H9 (cell line): ENCODE results near the gene DFFB. TPM values are rescaled to one million over a fixed set of nuclear protein-coding genes. Genes with fewer than 3 reads are reported as not detected.
A peak's percentile ranks its signal among the peaks of the same experiment; 100 is the strongest.

Experiments
- DNase-seq: peaks from one replicate; pipeline ENCODE4 v3.0.0-alpha.2; 2017
- H2AFZ ChIP-seq: one replicate; pipeline ENCODE4 v1.6.1; 2013; ENCODE audit warnings: mild to moderate bottlenecking, low read length, control low read depth, moderate library complexity
- H2AK5ac ChIP-seq: 2 replicates; pipeline ENCODE4 v1.6.1; 2013; ENCODE audit warnings: low read length, control low read depth, mixed read lengths; ENCODE audit not compliant: insufficient read length
- H2BK120ac ChIP-seq: one replicate; pipeline ENCODE4 v1.6.1; 2013; ENCODE audit warnings: low read depth, mild to moderate bottlenecking, low read length, control low read depth, inconsistent platforms; ENCODE audit not compliant: poor library complexity, severe bottlenecking
- H2BK12ac ChIP-seq: 2 replicates; pipeline ENCODE4 v1.6.1; 2013; ENCODE audit warnings: low read length, control low read depth, mixed read lengths, low read depth; ENCODE audit not compliant: insufficient read length
- H2BK15ac ChIP-seq: 2 replicates; pipeline ENCODE4 v1.6.1; 2013; ENCODE audit warnings: low read depth, low read length, control low read depth
- H2BK20ac ChIP-seq: one replicate; pipeline ENCODE4 v1.6.1; 2013; ENCODE audit warnings: low read depth, mild to moderate bottlenecking, low read length, control low read depth, inconsistent platforms; ENCODE audit not compliant: poor library complexity, severe bottlenecking
- H2BK5ac ChIP-seq: 2 replicates; pipeline ENCODE4 v1.6.1; 2013; ENCODE audit warnings: low read length, control low read depth, mixed read lengths; ENCODE audit not compliant: insufficient read length
- H3K14ac ChIP-seq: 2 replicates; pipeline ENCODE4 v1.6.1; 2013; ENCODE audit warnings: low read length, control low read depth; ENCODE audit not compliant: insufficient read depth
- H3K18ac ChIP-seq: 2 replicates; pipeline ENCODE4 v1.6.1; 2013; ENCODE audit warnings: low read depth, mild to moderate bottlenecking, mixed read lengths, low read length, control low read depth; ENCODE audit not compliant: insufficient read length
- H3K23ac ChIP-seq: 2 replicates; pipeline ENCODE4 v1.6.1; 2013; ENCODE audit warnings: low read length, control low read depth, mixed read lengths, low read depth; ENCODE audit not compliant: insufficient read length
- H3K23me2 ChIP-seq: 2 replicates; pipeline ENCODE4 v1.6.1; 2013; ENCODE audit warnings: low read depth, mild to moderate bottlenecking, mixed read lengths, low read length, control low read depth; ENCODE audit not compliant: insufficient read length, poor library complexity, severe bottlenecking
- H3K27ac ChIP-seq: 2 replicates; pipeline ENCODE4 v1.5.1; 2013; ENCODE audit warnings: low read length, control low read depth, mixed read lengths, low read depth; ENCODE audit not compliant: insufficient read length
- H3K27me3 ChIP-seq: 2 replicates; pipeline ENCODE4 v1.6.1; 2013; ENCODE audit warnings: low read length, control low read depth, inconsistent platforms; ENCODE audit not compliant: insufficient read depth
- H3K4ac ChIP-seq: 2 replicates; pipeline ENCODE4 v1.6.1; 2013; ENCODE audit warnings: low read depth, mild to moderate bottlenecking, control low read depth, inconsistent platforms, low read length, moderate library complexity
- H3K4me1 ChIP-seq: 2 replicates; pipeline ENCODE4 v1.6.1; 2013; ENCODE audit warnings: low read length, control low read depth, inconsistent platforms; ENCODE audit not compliant: insufficient read depth
- H3K4me2 ChIP-seq: 2 replicates; pipeline ENCODE4 v1.6.1; 2013; ENCODE audit warnings: low read length, control low read depth, mixed read lengths; ENCODE audit not compliant: insufficient read length, insufficient read depth
- H3K56ac ChIP-seq: 2 replicates; pipeline ENCODE4 v1.6.1; 2013; ENCODE audit warnings: low read depth, mild to moderate bottlenecking, mixed read lengths, low read length, control low read depth; ENCODE audit not compliant: insufficient read length
- H3K79me1 ChIP-seq: 2 replicates; pipeline ENCODE4 v1.6.1; 2013; ENCODE audit warnings: low read depth, mild to moderate bottlenecking, moderate library complexity, low read length, control low read depth, inconsistent platforms; ENCODE audit not compliant: insufficient read depth, poor library complexity, severe bottlenecking
- H3K79me2 ChIP-seq: 2 replicates; pipeline ENCODE4 v1.6.1; 2013; ENCODE audit warnings: low read length, control low read depth, inconsistent platforms; ENCODE audit not compliant: insufficient read depth
- H3K9ac ChIP-seq: 2 replicates; pipeline ENCODE4 v1.6.1; 2013; ENCODE audit warnings: low read length, control low read depth, mixed read lengths; ENCODE audit not compliant: insufficient read length; ENCODE audit errors: extremely low read depth
- H3K9me3 ChIP-seq: one replicate; pipeline ENCODE4 v1.6.1; 2013; ENCODE audit warnings: low read depth, low read length, inconsistent platforms; ENCODE audit not compliant: control insufficient read depth
- H3T11ph ChIP-seq: one replicate; pipeline ENCODE4 v1.6.1; 2013; ENCODE audit warnings: mild to moderate bottlenecking, low read length, control low read depth, inconsistent platforms
- H4K20me1 ChIP-seq: one replicate; pipeline ENCODE4 v1.6.1; 2013; ENCODE audit not compliant: control insufficient read depth, insufficient read length, insufficient read depth
- H4K5ac ChIP-seq: 2 replicates; pipeline ENCODE4 v1.6.1; 2013; ENCODE audit warnings: low read depth, mild to moderate bottlenecking, mixed read lengths, low read length, control low read depth; ENCODE audit not compliant: insufficient read length
- H4K8ac ChIP-seq: replicated peaks from 2 replicates; pipeline ENCODE4 v1.6.1; 2013; ENCODE audit warnings: low read length, control low read depth, mixed read lengths, low read depth; ENCODE audit not compliant: insufficient read length
- H4K91ac ChIP-seq: 2 replicates; pipeline ENCODE4 v1.6.1; 2013; ENCODE audit warnings: low read depth, mild to moderate bottlenecking, moderate library complexity, mixed read lengths, low read length, control low read depth; ENCODE audit not compliant: insufficient read length
- H3K27ac Mint-ChIP-seq, 3 experiments: 2 replicates in 2 of 3; 3 replicates in 1 of 3; pipeline ENCODE4 v1.8.0; 2020 to 2021; ENCODE audit warnings: mixed read lengths in 3 of 3, mild to moderate bottlenecking in 1 of 3, moderate library complexity in 1 of 3
- H3K27me3 Mint-ChIP-seq: 2 replicates; pipeline ENCODE4 v1.8.0; 2021; ENCODE audit warnings: low read depth, mild to moderate bottlenecking, moderate library complexity, mixed read lengths
- H3K36me3 Mint-ChIP-seq, 3 experiments: 2 replicates in 2 of 3; 3 replicates in 1 of 3; pipeline ENCODE4 v1.8.0; 2020 to 2021; ENCODE audit warnings: low read depth in 3 of 3, mixed read lengths in 3 of 3; ENCODE audit not compliant: insufficient read depth in 1 of 3
- H3K4me1 Mint-ChIP-seq, 2 experiments: 2 replicates each; pipeline ENCODE4 v1.8.0; 2020; ENCODE audit warnings: mixed read lengths in 2 of 2
- H3K4me3 Mint-ChIP-seq, 2 experiments: 2 replicates in 1 of 2; 3 replicates in 1 of 2; pipeline ENCODE4 v1.8.0; 2020 to 2021; ENCODE audit warnings: mild to moderate bottlenecking in 2 of 2, mixed read lengths in 2 of 2, moderate library complexity in 1 of 2
- H3K9me3 Mint-ChIP-seq, 2 experiments: 2 replicates in 1 of 2; 3 replicates in 1 of 2; pipeline ENCODE4 v1.8.0; 2020; ENCODE audit warnings: mild to moderate bottlenecking in 2 of 2, mixed read lengths in 2 of 2, moderate library complexity in 1 of 2
- CTCF ChIP-seq: fragments of 200-600 bp; sonication (generic); conservative IDR thresholded peaks from 3 replicates; pipeline ENCODE4 v1.8.0; 2021; ENCODE audit warnings: antibody characterized with exemption, mild to moderate bottlenecking
- WGBS: extraction: QIAGEN DNeasy Blood & Tissue Kit; methylation state at CpG from one replicate; pipeline ENCODE4 v1.1.7; 2013; ENCODE audit warnings: missing lambda C conversion rate, low lambda C conversion rate, mixed read lengths; ENCODE audit not compliant: insufficient read length; ENCODE audit errors: extremely low coverage; 5-methylcytosine and 5-hydroxymethylcytosine counted together
- total RNA-seq: library from RNA; stranded (reverse); gene quantifications from 2 replicates; pipeline ENCODE4 v1.2.1, GENCODE V29; 2021

The DFFB gene
- total RNA-seq, 1 experiment from 2014 or later, result 9.7 TPM

DNA sequence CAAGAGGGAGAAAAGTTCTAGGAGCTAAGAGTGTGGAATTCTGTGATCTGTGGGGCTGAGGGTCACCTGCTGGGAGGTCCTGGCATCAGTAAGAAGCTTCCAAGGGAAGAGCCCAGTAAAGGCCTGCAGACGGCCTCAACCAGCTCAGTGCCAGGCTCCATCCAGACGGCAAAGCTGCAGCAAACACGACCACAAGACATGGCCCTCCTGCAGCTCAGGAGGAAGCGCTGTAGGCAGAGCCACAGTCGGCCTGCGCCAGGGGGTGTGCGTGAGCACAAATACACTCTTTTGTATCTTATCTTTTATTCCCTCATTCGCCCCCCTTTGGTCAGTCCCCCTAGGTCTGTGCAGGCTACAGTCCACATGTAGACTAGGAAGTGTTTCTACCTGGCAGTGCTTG, 29.4 kb downstream of the DFFB start:
- Histone ChIP-seq H3K23me2 (no peaks in the 10 kb centered on the region), H2AFZ (no peak overlapping the region), H4K91ac (no peak overlapping the region), H2BK5ac (no peak overlapping the region), H3K4me1 (no peaks in the 10 kb centered on the region), H2BK15ac (no peak overlapping the region), H3K9ac (no peak overlapping the region), H2BK120ac (no peak overlapping the region), H3K79me1 (no peaks in the 10 kb centered on the region), H3K27me3 (no peaks in the 10 kb centered on the region), H3T11ph (no peak overlapping the region), H3K18ac (no peak overlapping the region), H3K4ac (no peak overlapping the region), H2BK20ac (no peak overlapping the region), H4K5ac (no peak overlapping the region), H2BK12ac (no peak overlapping the region), H3K79me2 (no peaks in the 10 kb centered on the region), H4K20me1 (no peaks in the 10 kb centered on the region), H3K27ac (no peak overlapping the region), H3K4me2 (no peak overlapping the region), H4K8ac (no peak overlapping the region), H3K56ac (no peak overlapping the region), H3K23ac (no peak overlapping the region), H3K9me3 (no peaks in the 10 kb centered on the region), H3K14ac (no peak overlapping the region), H2AK5ac (no peak overlapping the region)
- TF ChIP-seq CTCF, result no peak
- no peaks in the 10 kb centered on the region for H3K9me3 Mint-ChIP-seq
- H3K27ac Mint-ChIP-seq, result peak overlapping the region in 2 of 3 experiments; percentile 15 to 38; a peak in 2 of 7 replicates
- DNase-seq, result no peak
- no peaks in the 10 kb centered on the region; the same call in 1 of the 2 replicates for H3K27me3 Mint-ChIP-seq
- peaks cover 16 to 54% (median 31%) of the 10 kb centered on the region in 3 experiments; a peak in 6 of 7 replicates for H3K36me3 Mint-ChIP-seq
- no peaks in the 10 kb centered on the region for H3K4me1 Mint-ChIP-seq
- no peak overlapping the region for H3K4me3 Mint-ChIP-seq
- WGBS, result no CpG with 5 or more reads among the region's 8 CpGs
